HG03575 (cell line): ENCODE results near the gene UBE2S.

ENCODE experiments used
- ATAC-seq: cut with Tn5 transposase; IDR thresholded peaks from one replicate; pipeline ENCODE4 v1.9.1; 2021; ENCODE audit not compliant: unreplicated experiment, insufficient number of reproducible peaks, low FRiP score; ENCODE audit errors: extremely low read depth

UBE2S gene

GRCh38 chr19:55353356-55353802 lies 54.2 kb downstream of the UBE2S start:
- no peak for ATAC-seq

DNA sequence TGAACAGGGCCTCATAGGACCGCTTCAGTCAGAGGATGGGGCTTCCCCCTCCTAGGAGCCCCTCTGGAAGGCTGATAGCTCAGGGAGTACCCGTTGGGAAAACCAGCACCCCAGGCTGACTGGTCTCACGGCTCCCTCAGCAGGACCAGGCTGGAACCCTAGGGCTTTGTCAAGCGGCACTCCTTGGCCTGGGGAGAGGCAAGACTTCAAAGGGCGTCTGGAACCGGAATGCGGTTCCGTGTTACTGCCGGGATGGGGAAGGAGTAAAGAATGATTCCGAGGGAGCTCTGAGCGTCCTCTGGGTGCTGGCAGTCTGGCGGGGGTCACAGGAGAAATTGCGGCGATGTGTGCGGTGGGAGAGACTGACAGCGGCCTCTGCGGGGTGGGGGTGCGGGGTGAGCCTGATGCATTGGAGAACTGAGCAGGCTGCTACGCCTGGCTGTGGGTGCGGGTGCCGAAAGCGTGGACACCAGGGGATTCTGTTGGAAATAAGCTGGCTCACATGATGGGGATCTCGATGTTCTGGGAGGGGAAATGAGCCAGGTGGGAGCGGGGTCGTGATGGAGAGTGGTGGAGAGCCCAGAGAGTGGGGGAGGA lies 54.9 kb downstream of the UBE2S start:
- no peak for ATAC-seq

GRCh38 chr19:55352040-55352439 lies 55.5 kb downstream of the UBE2S start:
- ATAC-seq, result no peak

GRCh38 chr19:55350620-55351315 lies 56.8 kb downstream of the UBE2S start:
- no peak for ATAC-seq
